Measurements from ENCODE around the gene OR5AN1.

DNA sequence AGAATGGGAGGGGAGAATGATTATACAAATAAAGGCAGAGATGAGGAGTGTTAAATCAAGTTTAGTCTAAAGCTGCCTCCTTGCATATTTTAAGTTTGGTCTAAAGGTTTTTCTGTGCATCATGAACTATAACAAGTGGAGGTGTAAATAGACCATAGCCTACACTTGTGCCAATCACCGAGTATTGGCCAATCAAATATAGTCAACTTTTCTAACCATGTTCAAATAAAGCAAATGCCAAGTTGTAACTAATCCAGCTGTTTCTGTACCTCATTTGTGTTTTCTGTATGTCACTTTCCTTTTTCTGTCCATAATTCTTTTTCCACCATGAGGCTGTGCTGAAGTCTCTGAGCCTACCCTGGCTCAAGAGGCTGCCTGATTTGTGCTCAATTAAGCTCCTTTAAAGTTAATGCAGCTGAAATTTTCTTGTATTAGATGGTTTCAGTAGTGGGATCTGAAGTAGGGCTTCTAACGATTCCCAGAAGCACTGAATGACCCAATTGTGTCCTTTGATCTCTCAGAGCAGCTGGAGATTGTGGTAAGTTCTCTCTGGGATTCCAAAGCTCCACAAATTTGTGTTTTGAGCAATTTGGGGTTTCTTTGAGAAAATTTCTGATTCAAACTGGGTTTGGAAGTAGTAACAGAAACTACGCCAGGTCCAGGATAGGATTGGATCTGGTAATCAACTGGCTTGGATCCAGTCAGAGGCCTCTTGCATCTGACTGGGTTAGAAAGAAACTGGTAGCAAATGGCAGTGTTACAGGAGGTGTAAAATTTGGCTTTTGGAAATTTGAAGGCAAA lies 42.0 kb downstream of the OR5AN1 start:
- TF ChIP-seq, protein P1, sequence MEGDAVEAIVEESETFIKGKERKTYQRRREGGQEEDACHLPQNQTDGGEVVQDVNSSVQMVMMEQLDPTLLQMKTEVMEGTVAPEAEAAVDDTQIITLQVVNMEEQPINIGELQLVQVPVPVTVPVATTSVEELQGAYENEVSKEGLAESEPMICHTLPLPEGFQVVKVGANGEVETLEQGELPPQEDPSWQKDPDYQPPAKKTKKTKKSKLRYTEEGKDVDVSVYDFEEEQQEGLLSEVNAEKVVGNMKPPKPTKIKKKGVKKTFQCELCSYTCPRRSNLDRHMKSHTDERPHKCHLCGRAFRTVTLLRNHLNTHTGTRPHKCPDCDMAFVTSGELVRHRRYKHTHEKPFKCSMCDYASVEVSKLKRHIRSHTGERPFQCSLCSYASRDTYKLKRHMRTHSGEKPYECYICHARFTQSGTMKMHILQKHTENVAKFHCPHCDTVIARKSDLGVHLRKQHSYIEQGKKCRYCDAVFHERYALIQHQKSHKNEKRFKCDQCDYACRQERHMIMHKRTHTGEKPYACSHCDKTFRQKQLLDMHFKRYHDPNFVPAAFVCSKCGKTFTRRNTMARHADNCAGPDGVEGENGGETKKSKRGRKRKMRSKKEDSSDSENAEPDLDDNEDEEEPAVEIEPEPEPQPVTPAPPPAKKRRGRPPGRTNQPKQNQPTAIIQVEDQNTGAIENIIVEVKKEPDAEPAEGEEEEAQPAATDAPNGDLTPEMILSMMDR (IDR thresholded peaks at IDR 0.05 in 2 of 3, conservative IDR thresholded peaks at IDR 0.05 in 1 of 3; ENCODE audit: borderline replicate concordance in 1 of 3, insufficient read depth in 1 of 3, low read depth in 2 of 3, low read length in 2 of 3) = no peak
- TF ChIP-seq POLR2AphosphoS5 (IDR thresholded peaks at IDR 0.05; ENCODE audit: low read depth, low read length) (no peak), ZBTB33 (IDR thresholded peaks at IDR 0.05; ENCODE audit: extremely low read depth, insufficient replicate concordance, low read length) (no peak), SRF (IDR thresholded peaks at IDR 0.05; ENCODE audit: low read depth) (no peak), POLR2A (IDR thresholded peaks at IDR 0.05; ENCODE audit: borderline replicate concordance, extremely low read depth, insufficient read depth, insufficient read length) (no peak), SP1 (IDR thresholded peaks at IDR 0.05; ENCODE audit: low read depth) (no peak)
